Measurements from ENCODE around the gene ZMYM3. TPM values are rescaled to one million over a fixed set of nuclear protein-coding genes. Genes with fewer than 3 reads are reported as not detected.

ZMYM3 gene
- total RNA-seq, 1 donor from 2014 or later = 14.2 TPM

- no peak for DNase-seq (ENCODE audit: missing footprints)
These were observed 32.8 kb downstream of the ZMYM3 start for GRCh38 chrX:71221145-71221544.

GRCh38 chrX:71217298-71217697 lies 36.6 kb downstream of the ZMYM3 start:
- intact Hi-C loops (cut with DNase I) = no loop called here
- no peak for ATAC-seq

More at GRCh38 chrX:71221145-71221544, 32.8 kb downstream of the ZMYM3 start:
- no peak for ATAC-seq
- intact Hi-C loops (cut with DNase I) = no loop called here

GRCh38 chrX:71216485-71216884 lies 37.5 kb downstream of the ZMYM3 start:
- intact Hi-C loops (cut with DNase I) = no loop called here
- no peak for ATAC-seq
- no peak for DNase-seq (ENCODE audit: missing footprints)

More at GRCh38 chrX:71217298-71217697, 36.6 kb downstream of the ZMYM3 start:
- DNase-seq (ENCODE audit: missing footprints) = no peak

GRCh38 chrX:71215338-71215912 lies 38.5 kb downstream of the ZMYM3 start:
- intact Hi-C loops (cut with DNase I) = no loop called here
- ATAC-seq (no peak), DNase-seq (ENCODE audit: missing footprints) (no peak)

DNA sequence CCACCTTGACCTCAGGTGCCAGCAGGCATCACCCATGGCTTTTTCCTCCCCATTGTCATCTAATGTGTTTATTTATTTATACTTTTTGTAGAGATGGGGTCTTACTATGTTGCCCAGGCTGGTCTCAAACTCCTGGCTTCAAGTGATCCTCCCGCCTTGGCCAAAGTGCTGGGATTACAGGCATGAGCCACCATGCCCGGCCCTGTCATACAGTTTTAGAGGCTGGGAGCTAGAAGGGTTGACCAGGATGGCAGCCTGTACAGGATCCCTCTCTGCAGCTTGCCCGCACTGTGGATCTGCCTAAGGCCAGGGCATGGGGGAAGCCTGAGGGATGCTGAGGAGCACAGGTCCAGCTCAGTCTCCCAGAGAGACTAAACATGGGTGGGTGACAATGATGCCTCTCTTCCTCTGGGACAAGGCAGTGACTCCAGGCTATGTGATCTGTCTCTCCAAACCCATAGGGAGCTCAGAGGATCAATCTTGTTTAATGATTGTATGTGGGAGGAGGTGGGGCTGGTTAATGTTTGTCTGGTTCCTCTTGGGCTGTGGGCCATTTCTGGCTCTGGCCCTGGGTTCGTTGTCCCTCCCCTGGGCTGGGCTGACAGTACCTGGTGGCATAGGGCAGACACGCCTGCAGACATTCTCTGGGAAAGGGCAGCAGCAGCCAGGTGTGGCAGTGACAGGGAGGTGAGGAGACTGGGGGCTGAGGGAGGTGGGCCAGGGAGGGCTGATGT lies 39.2 kb downstream of the ZMYM3 start:
- no peak for DNase-seq (ENCODE audit: missing footprints)
- no peak for ATAC-seq
- intact Hi-C loops (cut with DNase I) = no loop called here

DNA sequence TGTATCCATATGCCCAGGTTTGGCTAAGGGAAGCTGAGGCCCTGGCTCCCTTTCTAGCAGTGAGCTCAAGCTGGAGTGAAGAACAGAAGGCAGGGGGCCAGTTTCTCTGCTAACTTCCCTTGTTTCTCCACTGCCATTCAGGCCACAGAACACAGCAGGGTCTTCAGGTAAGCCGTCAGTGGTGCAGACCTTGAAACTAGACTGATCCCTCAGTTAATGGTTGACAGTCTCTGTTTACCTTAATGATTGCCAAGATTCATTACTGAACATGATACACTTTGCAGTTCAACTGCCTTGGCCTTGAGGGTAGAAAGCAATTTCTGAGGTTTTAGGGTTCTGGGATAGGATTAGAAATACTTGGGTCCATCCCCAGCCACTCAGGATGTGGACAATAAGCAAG lies 39.8 kb downstream of the ZMYM3 start:
- intact Hi-C loops (cut with DNase I) = no loop called here
- DNase-seq (ENCODE audit: missing footprints) (no peak), ATAC-seq (no peak)

DNA sequence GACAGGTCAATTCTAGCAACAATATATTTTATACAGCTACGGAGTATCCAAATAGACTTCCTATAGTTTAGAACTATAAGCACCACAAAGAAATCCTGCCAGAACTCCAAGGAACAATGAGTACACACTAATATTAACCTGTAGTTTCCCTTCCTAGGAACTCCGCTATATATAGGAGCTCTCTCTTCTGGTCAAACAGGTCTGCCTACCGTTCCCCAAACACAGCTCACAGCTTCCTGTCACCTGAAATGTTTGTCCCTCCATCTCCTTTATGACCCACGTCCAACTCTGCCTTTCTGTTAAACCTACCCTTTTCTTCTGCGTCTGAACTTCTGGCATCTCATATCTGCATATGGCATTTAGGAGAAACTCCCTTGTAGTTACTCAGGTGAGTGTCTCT lies 41.4 kb downstream of the ZMYM3 start:
- DNase-seq (ENCODE audit: missing footprints) (no peak), ATAC-seq (no peak)
- intact Hi-C loops (cut with DNase I) = no loop called here

DNA sequence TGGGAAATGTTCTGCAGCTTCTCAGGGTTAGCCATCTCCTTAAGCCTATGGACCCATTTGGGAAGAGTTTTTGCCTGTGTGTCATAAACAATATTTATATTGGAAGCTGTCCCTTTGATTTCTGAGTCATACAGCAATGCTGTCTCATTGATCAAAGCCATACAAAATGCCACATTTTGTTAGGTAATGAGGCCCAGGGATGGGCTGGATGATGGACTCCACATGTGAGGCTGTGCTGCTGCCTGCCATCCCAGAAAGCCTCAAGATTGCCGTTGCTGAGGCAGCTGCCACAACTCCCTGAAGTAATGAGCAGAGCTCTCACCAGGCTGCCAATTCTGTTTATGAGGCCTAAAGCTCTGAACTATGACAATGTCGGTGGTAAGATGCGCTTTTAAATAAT lies 43.1 kb downstream of the ZMYM3 start:
- DNase-seq (ENCODE audit: missing footprints) (no peak), ATAC-seq (no peak)
- intact Hi-C loops (cut with DNase I) = no loop called here

GRCh38 chrX:71199252-71200008 lies 54.5 kb downstream of the ZMYM3 start:
- ATAC-seq (no peak), DNase-seq (ENCODE audit: missing footprints) (no peak)
- intact Hi-C loops (cut with DNase I) = no loop called here

DNA sequence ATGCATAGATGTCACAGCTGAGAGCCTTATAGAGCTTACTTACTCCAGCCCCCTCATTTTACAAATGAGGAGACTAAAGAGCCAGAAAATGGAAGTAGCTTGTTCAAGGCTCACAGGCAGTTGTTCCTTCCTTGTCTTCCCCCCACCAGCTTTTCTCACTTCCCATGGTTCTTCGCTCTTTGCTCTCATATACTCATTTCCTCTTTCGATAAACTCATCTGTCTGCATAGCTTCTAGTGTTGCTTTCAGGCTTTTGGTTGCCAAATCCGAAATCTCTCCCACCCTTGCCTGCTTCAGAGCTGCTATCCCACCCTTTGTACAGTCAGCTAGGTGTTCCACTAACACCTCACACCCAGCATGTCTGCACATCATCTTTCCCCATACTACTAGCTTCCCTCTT lies 55.9 kb downstream of the ZMYM3 start:
- intact Hi-C loops (cut with DNase I) = no loop called here
- ATAC-seq (no peak), DNase-seq (ENCODE audit: missing footprints) (no peak)

GRCh38 chrX:71195964-71196649 lies 57.8 kb downstream of the ZMYM3 start:
- intact Hi-C loops (cut with DNase I) = no loop called here
- no peak for DNase-seq (ENCODE audit: missing footprints)
- ATAC-seq = no peak

GRCh38 chrX:71191248-71191647 lies 62.7 kb downstream of the ZMYM3 start:
- no peak for ATAC-seq

More at GRCh38 chrX:71191248-71191647, 62.7 kb downstream of the ZMYM3 start:
- intact Hi-C loops (cut with DNase I) = no loop called here
- DNase-seq (ENCODE audit: missing footprints) = no peak

Other genes with a start within 250 kb of the ZMYM3 start
- 49.5 TPM for gene SNX12, start 185.8 kb downstream of the ZMYM3 start, total RNA-seq
- 52.7 TPM for gene FOXO4, start 158.3 kb downstream of the ZMYM3 start, total RNA-seq
- not detected for gene CXorf65, start 147.4 kb downstream of the ZMYM3 start, total RNA-seq
- 2.8 TPM for gene IL2RG, start 142.6 kb downstream of the ZMYM3 start, total RNA-seq
- gene MED12, start 135.5 kb downstream of the ZMYM3 start, total RNA-seq = 19.4 TPM
- gene NLGN3, start 109.3 kb downstream of the ZMYM3 start, total RNA-seq = 0.49 TPM
- gene GJB1, start 30.9 kb downstream of the ZMYM3 start, total RNA-seq = not detected
- 120 TPM for gene NONO, start 29.5 kb upstream of the ZMYM3 start, total RNA-seq
- gene ITGB1BP2, start 47.6 kb upstream of the ZMYM3 start, total RNA-seq = 105 TPM
- gene TAF1, start 112.2 kb upstream of the ZMYM3 start, total RNA-seq = 14.6 TPM

All from Right ventricle myocardium inferior (tissue), 1 donor.